ENCODE measurements around the gene MTMR2.
"Not testable (repeated sequence)": the region's sequence is repeated elsewhere in the genome, so short reads cannot be mapped to it uniquely, and the experiment has no call there.

The MTMR2 gene

DNA sequence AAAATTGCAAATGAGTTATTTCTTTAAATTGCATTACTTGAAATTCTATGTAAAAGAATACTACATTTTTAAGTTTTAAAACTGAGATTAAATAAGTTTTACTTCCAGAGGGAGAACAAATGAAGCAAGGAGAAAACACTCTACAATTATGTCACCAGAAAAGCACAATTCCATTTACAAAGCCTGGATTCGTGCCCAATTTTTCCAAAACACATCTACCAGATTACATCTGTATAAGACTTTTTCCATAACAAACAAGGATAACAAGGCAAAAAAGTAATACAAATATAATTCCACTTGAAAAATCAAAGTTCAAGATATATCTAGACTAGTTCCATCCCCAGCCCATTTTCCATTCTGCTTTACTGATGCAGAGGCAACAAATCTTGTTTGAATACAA is 40.5 kb downstream of the MTMR2 start:
- no peak for DNase-seq

GRCh38 chr11:95877291-95877690 is 46.6 kb downstream of the MTMR2 start:
- no peak for DNase-seq

- not testable (repeated sequence) for DNase-seq
Measured at GRCh38 chr11:95870877-95871276, 53.0 kb downstream of the MTMR2 start.

GRCh38 chr11:95867105-95867504 is 56.8 kb downstream of the MTMR2 start:
- DNase-seq, result no peak

DNA sequence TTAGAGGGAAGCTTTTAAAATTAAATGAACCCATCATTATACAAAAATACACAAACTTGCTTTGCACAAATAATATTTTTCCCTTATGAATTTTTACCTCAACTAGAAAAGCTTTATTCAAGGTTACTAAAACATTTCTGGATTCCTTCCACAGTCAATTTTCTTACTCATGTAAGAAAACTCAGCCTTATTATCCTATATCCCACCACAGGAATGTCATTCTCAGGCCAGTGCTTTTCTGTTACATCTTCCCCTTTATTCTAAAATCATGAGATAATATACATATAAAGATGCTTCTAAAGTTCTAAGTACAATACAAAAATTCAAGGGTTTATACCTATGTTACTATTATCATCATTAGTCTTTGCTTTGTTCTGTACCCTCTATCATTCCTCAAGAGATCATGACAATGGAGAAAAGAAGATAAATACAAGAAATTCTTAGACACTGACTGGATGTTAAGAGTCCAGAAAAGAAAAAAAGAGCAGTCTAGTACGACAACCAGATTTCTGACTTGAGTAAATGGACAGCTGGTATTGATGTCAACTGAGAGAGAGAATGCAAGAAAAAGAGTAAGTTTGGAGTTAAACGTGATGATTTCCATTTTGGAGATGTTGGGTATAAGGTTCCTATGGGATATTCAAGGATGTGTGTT is 60.3 kb downstream of the MTMR2 start:
- no peak for DNase-seq

GRCh38 chr11:95860024-95860423 is 63.9 kb downstream of the MTMR2 start:
- not testable (repeated sequence) for DNase-seq

DNA sequence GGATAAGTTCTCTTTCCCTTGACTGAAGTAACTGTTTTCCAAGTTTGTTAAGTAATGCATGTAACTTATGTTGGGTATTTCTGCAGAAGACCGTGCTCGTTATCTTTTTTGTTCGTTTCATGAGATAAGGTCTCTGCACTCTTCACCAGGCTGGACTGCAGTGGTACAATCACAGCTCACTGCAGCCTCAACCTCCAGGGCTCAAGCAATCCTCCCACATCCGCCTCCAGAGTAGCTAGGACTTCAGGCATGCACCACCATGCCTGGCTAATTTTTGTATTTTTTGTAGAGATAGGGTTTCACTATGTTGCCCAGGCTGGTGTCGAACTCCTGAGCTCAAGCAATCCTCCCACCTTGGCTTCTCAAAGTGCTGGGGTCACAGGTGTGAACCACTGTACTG is 69.5 kb downstream of the MTMR2 start:
- not testable (repeated sequence) for DNase-seq

GRCh38 chr11:95853862-95854261 is 70.0 kb downstream of the MTMR2 start:
- DNase-seq, result no peak

DNA sequence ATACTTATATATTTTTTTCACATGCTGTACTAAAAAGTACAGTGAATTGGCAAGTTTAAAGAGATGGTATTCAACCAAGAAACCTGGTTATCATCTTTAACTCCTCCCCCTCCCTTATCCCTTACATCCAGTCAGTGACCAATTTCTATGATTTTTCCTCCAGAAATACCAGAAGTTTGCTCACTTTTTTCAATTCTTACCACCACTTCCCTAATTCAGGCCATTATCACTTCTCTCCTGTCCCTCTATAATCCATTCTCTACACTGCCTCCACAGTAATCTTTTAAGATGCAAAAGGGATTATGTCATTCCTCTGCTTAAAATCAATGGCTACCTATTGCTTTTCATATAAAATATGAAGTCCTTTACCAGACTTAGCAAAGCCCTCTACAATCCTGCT is 70.8 kb downstream of the MTMR2 start:
- no peak for DNase-seq

- DNase-seq, result no peak
Measured at GRCh38 chr11:95850137-95850536, 73.8 kb downstream of the MTMR2 start.

DNA sequence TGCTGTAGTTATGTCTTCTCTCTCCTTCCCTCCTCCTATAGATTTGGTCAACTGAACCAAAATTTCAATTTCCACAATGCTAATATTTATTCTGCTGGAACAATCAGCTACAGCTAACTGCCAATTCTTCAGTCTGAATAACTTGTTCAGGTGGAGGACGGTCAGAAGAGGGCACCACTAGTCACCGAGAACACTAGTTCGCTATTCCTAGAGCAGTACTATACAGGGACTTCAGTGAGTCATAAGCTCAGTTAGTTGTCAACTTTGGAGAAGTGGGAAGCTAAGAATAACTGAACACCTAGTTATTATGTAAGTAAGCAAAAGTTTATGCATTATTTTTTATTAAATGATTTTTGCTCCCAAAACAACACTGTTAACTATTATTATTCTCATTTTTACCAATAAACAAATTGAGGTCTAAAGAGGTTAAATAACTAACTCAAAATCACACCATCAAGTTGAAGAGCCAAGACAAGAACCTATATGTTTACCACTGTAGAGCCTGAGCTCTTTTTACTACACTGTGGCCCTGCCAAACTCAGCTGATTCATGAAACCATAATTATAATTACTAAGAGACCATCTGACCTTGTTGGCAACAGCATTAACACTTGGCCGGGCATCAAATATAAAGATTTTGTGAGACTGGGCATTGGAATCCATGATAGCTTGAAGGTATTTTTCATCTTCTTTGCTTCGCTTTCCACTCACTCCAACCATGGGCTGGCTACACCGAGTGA is 74.7 kb downstream of the MTMR2 start:
- peak; percentile 42 for DNase-seq

DNA sequence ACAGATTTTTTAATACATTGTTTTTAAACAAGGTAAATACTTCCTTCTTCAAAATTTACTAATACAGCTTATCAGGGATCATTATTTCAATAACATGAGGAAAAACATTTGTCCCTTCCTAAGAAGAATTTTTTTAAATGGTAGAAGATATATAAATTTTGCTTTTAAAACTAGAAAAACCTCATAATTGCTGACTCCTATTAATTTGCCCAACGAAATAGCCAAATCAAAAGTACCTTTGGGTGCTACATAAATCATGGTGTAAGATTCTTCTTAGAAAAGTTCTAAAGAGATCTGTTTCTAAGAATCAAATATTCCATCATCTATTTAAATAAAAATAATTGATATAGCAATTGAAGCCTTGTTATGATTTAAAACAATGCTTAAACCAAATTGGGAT is 78.7 kb downstream of the MTMR2 start:
- no peak for DNase-seq

- peak; percentile 39 for DNase-seq
Measured at GRCh38 chr11:95835768-95836488, 88.0 kb downstream of the MTMR2 start.

- DNase-seq, result no peak
Measured at GRCh38 chr11:95835351-95835750, 88.6 kb downstream of the MTMR2 start.

GRCh38 chr11:95833378-95833777 is 90.5 kb downstream of the MTMR2 start:
- no peak for DNase-seq

DNA sequence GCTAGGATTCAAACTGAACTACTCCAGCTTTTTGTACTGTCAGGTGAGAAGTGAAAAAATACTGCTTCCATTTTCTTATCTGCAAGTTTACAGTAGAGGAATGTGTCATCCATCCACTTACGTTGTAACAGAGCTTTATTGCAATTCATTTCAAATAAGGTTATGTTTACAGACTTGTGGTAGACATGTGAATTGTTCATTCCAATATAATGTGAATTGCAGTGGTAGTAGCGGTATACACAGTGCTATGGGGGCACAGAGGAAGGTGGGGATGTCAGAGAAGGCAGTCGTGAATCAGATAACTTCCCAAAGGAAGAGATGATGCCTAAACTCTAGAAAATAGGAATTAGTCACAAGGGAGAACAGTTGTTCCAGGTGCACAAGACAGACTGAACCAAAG is 91.1 kb downstream of the MTMR2 start:
- no peak for DNase-seq

GRCh38 chr11:95831198-95831883 is 92.6 kb downstream of the MTMR2 start:
- DNase-seq, result no peak

DNA sequence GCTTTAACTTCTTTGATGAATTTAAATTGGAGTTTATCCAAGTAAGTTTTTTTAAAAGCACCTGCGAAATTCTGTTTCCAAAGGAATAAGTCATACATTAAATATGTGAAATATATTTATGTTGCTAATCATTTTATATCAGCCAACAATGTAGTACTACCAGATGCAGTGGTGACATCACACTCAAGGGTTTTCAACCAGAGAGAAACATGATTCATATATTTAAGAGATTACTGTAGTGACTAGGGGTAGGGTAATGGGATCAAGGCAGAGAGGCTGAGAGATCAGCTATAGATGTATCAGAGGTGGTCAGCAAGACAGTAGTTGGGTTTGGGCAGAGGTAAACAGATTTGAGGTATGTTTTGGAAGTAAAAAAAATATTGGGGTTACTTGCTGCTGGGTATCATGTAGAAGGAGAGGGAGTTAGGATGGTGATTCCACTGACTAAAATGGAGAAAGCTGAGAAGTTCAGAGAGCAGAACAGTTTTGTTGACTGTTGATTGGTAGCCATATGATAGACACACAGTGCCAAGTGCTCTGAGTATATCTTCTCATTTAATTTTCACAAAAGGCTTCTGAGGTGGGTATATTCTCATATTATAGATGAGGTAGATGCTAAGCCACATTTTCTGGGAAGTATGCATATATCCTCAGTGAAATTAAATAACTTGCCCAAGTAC is 94.2 kb downstream of the MTMR2 start:
- no peak for DNase-seq

DNA sequence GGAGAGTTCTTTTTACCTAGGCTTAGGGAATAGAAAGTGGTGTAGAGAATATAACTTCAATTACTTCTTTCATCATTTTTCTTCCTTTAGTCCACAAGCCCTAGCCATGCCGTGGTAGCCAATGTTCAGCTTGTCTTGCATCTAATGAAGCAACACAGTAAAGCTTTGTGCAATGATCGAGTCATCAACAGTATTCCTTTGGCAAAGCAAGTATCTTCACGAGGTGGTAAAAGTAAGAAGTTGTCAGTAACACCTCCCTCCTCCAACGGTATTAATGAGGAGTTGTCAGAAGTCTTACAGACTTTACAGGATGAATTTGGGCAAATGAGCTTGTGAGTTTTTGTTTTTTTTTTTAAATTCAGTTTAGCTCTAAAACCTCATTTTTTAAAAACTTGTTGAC is 96.2 kb downstream of the MTMR2 start:
- no peak for DNase-seq

GRCh38 chr11:95821640-95822039 is 102.3 kb downstream of the MTMR2 start:
- no peak for DNase-seq

- DNase-seq, result no peak
Measured at GRCh38 chr11:95816037-95816436, 107.9 kb downstream of the MTMR2 start.

DNA sequence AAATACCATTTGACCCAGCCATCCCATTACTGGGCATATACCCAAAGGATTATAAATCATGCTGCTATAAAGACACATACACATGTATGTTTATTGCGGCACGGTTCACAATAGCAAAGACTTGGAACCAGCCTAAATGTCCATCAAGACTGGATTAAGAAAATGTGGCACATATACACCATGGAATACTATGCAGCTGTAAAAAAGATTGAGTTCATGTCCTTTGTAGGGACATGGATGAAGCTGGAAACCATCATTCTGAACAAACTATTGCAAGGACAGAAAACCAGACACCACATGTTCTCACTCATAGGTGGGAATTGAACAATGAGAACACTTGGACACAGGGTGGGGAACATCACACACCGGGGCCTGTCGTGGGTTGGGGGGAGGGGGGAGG is 112.9 kb downstream of the MTMR2 start:
- not testable (repeated sequence) for DNase-seq

DNA sequence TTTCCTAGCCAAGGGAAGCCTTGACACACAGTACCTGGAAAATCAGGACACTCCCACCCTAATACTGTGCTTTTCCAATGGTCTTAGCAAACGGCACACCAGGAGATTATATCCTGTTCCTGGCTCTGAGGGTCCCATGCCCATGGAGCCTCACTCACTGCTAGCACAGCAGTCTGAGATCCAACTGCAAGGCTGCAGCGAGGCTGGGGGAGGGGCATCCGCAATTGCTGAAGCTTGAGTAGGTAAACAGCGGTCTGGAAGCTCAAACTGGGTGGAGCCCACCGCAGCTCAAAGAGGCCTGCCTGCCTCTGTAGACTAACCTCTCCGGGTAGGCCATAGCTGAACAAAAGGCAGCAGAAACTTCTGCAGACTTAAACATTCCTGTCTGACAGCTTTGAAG is 117.4 kb downstream of the MTMR2 start:
- DNase-seq, result not testable (repeated sequence)
